HepG2 (cell line): Measurements from ENCODE around the gene BDP1. TPM values are rescaled to one million over a fixed set of nuclear protein-coding genes. Genes with fewer than 3 reads are reported as not detected.

Experiments used
- ATAC-seq: fragments of 200-7000 bp; cut with Tn5 transposase; 3 replicates; pipeline ENCODE4 v1.9.1; 2020; ENCODE audit warnings: mild to moderate bottlenecking, moderate library complexity
- BruUV-seq: library from RNA; stranded (reverse); fragments of 400-500 nt; replicated peaks from 2 replicates; lab custom pipeline; 2021; lab: Mats Ljungman, UMichigan
- CTCF ChIA-PET: fragments of 300-600 bp; formaldehyde crosslinking; extraction: SDS; loops from one replicate; lab custom pipeline; 2021; ENCODE audit warnings: low total read pairs, inconsistent platforms, low intra/inter-chr PET ratio; lab: Yijun Ruan, JAX
- POLR2A ChIA-PET: fragments of 350-600 bp; sonication (Branson Sonifier 250); formaldehyde crosslinking; loops from one replicate; lab custom pipeline; 2020; ENCODE audit warnings: antibody characterized with exemption, inconsistent platforms; lab: Yijun Ruan, JAX
- DNase-seq: peaks from one replicate; pipeline ENCODE4 v3.0.0-alpha.2; 2015; ENCODE audit warnings: low spot score
- FAIRE-seq: peaks from 3 replicates; lab custom pipeline; 2011; peaks lifted over from hg19 to GRCh38; lab: Jason Lieb, UNC
- H2AFZ ChIP-seq: one replicate; pipeline ENCODE4 v1.6.1; 2011; ENCODE audit warnings: low read length, inconsistent platforms
- H3K27ac ChIP-seq: fragments of 300-600 bp; 3 replicates; pipeline ENCODE4 v1.8.0; 2011; ENCODE audit warnings: mixed run types, mild to moderate bottlenecking, mixed read lengths, low read length, inconsistent platforms; ENCODE audit not compliant: insufficient read depth; ENCODE audit errors: extremely low read length
- H3K27me3 ChIP-seq, 2 experiments: fragments of 200-600 bp in 1 of 2; 2 replicates in 1 of 2; 3 replicates in 1 of 2; pipeline versions ENCODE4 v1.6.0 to v1.8.0; 2011; ENCODE audit warnings: low read length in 2 of 2, mild to moderate bottlenecking in 2 of 2, moderate library complexity in 2 of 2, inconsistent platforms in 1 of 2; ENCODE audit not compliant: insufficient read depth in 2 of 2, control insufficient read depth in 1 of 2
- H3K36me3 ChIP-seq, 2 experiments: fragments of 200-600 bp in 1 of 2; replicated peaks in 1 of 2; 2 replicates in 1 of 2; 3 replicates in 1 of 2; pipeline versions ENCODE4 v1.5.1 to v1.8.0; 2011; ENCODE audit warnings: low read length in 2 of 2, inconsistent platforms in 1 of 2; ENCODE audit not compliant: insufficient read depth in 2 of 2, control insufficient read depth in 1 of 2
- H3K4me1 ChIP-seq: 2 replicates; pipeline ENCODE4 v1.5.1; 2012; ENCODE audit warnings: low read length, inconsistent platforms; ENCODE audit not compliant: insufficient read depth
- H3K4me2 ChIP-seq: 2 replicates; pipeline ENCODE4 v1.6.0; 2011; ENCODE audit warnings: low read depth, low read length, inconsistent platforms
- H3K4me3 ChIP-seq, 3 experiments: fragments of 200-600 bp in 1 of 3; sonication (generic), shearing (Covaris generic) in 1 of 3; replicated peaks in 1 of 3; 2 replicates each; pipeline ENCODE4 v1.5.1; 2011 to 2016; ENCODE audit warnings: low read length in 3 of 3, inconsistent platforms in 2 of 3, low read depth in 2 of 3, mild to moderate bottlenecking in 2 of 3, control low read depth in 1 of 3, mixed read lengths in 1 of 3; ENCODE audit not compliant: insufficient read depth in 1 of 3
- H3K79me2 ChIP-seq: one replicate; pipeline ENCODE4 v1.6.1; 2011; ENCODE audit warnings: low read length, inconsistent platforms; ENCODE audit not compliant: insufficient read depth
- H3K9ac ChIP-seq: 2 replicates; pipeline ENCODE4 v1.6.0; 2011; ENCODE audit warnings: mild to moderate bottlenecking, low read depth, low read length, inconsistent platforms; ENCODE audit not compliant: insufficient read depth
- H3K9me3 ChIP-seq: 2 replicates; pipeline ENCODE4 v1.5.1; 2012; ENCODE audit warnings: mild to moderate bottlenecking, low read length
- H4K20me1 ChIP-seq: 2 replicates; pipeline ENCODE4 v1.6.0; 2011; ENCODE audit warnings: inconsistent platforms, mild to moderate bottlenecking, low read length, moderate library complexity; ENCODE audit not compliant: insufficient read depth
- HCFC1 ChIP-seq: fragments of 150-350 bp; IDR thresholded peaks from 2 replicates; pipeline ENCODE4 v1.6.1; 2014; ENCODE audit warnings: low read depth, low read length
- ISX ChIP-seq: sonication (generic); formaldehyde crosslinking; conservative IDR thresholded peaks from 2 replicates; pipeline ENCODE4 v1.5.0; 2020; ENCODE audit warnings: missing genetic modification reagents
- JUNB ChIP-seq: sonication (generic); formaldehyde crosslinking; IDR thresholded peaks from 2 replicates; pipeline ENCODE4 v1.8.0; 2022; ENCODE audit warnings: missing genetic modification reagents, mild to moderate bottlenecking, borderline replicate concordance
- MBNL3 ChIP-seq: fragments of 250-450 bp; sonication (Bioruptor Pico); conservative IDR thresholded peaks from 2 replicates; pipeline ENCODE4 v1.8.0; 2022; ENCODE audit warnings: mild to moderate bottlenecking, inconsistent platforms
- MTERF4 ChIP-seq: sonication (generic); formaldehyde crosslinking; IDR thresholded peaks from 2 replicates; pipeline ENCODE4 v1.8.0; 2023; ENCODE audit warnings: mild to moderate bottlenecking, missing genetic modification reagents
- PLRG1 ChIP-seq: fragments of 450-650 bp; conservative IDR thresholded peaks from 2 replicates; pipeline ENCODE4 v1.6.1; 2016
- POLR2A ChIP-seq, 2 experiments: IDR thresholded peaks; 2 replicates each; pipeline ENCODE4 v1.6.1; 2011; ENCODE audit warnings: low read depth in 2 of 2, low read length in 2 of 2, mild to moderate bottlenecking in 1 of 2, moderate library complexity in 1 of 2; ENCODE audit not compliant: insufficient read depth in 1 of 2
- RFX3 ChIP-seq: IDR thresholded peaks from 2 replicates; pipeline ENCODE4 v1.6.1; 2016; ENCODE audit warnings: missing biosample characterization, missing genetic modification reagents
- TFE3 ChIP-seq: IDR thresholded peaks from 2 replicates; pipeline ENCODE4 v1.6.1; 2016
- THAP8 ChIP-seq: sonication (generic); formaldehyde crosslinking; IDR thresholded peaks from 2 replicates; pipeline ENCODE4 v1.5.1; 2020; ENCODE audit warnings: missing genetic modification reagents, mild to moderate bottlenecking, borderline replicate concordance
- ZKSCAN1 ChIP-seq: fragments of 150-350 bp; IDR thresholded peaks from 2 replicates; pipeline ENCODE4 v1.6.1; 2014; ENCODE audit warnings: low read length
- ZMYM3 ChIP-seq: sonication (generic); formaldehyde crosslinking; IDR thresholded peaks from 2 replicates; pipeline ENCODE4 v1.5.1; 2020; ENCODE audit warnings: mild to moderate bottlenecking, missing genetic modification reagents
- ZNF44 ChIP-seq: sonication (generic); formaldehyde crosslinking; IDR thresholded peaks from 2 replicates; pipeline ENCODE4 v1.5.1; 2020; ENCODE audit warnings: mild to moderate bottlenecking, missing genetic modification reagents
- ZNF747 ChIP-seq: sonication (generic); formaldehyde crosslinking; IDR thresholded peaks from 2 replicates; pipeline ENCODE4 v1.8.1; 2023; ENCODE audit warnings: missing genetic modification reagents, mild to moderate bottlenecking, borderline replicate concordance
- in situ Hi-C: cut with HindIII; loops from 2 replicates; pipeline ENCODE4 v1.10.0; 2017; ENCODE audit warnings: low pct_unique_long_range_greater_than_20kb; ENCODE audit not compliant: extremely low pct_ligation_motif_present
- intact Hi-C: fragments of 100-400 bp; cut with micrococcal nuclease; formaldehyde crosslinking; loops from one replicate; pipeline ENCODE4 v1.10.0; 2022; ENCODE audit not compliant: unreplicated experiment
- polyA plus RNA-seq, 8 experiments: library from polyadenylated mRNA; depleted of rRNA in 3 of 8; stranded (reverse) in 7 of 8; unstranded in 1 of 8; fragments of >200 nt; fragmentation: Illumina TruSeq in 4 of 8; extraction: Trizol in 4 of 8; gene quantifications; 2 replicates each; pipeline versions ENCODE4 v1.2.1 to v1.2.3, GENCODE V29; 2011 to 2016; ENCODE audit warnings: low read depth in 4 of 8, missing spikeins in 1 of 8, mixed read lengths in 1 of 8; ENCODE audit not compliant: insufficient read depth in 1 of 8
- total RNA-seq, 5 experiments: library from RNA; depleted of rRNA; stranded (reverse); fragments of >200 nt; fragmentation: Illumina TruSeq; extraction: Trizol; gene quantifications; 2 replicates each; pipeline ENCODE4 v1.2.3, GENCODE V29; 2016; ENCODE audit warnings: low read depth in 1 of 5

BDP1 gene
- total and polyA plus RNA-seq, 2 of the 13 experiments (the other 11 are each of a cell fraction or from before 2014, with no cell fraction given) = 10.2 to 22.4 TPM

GRCh38 chr5:71481441-71481840 is 26.0 kb downstream of the BDP1 start:
- Histone ChIP-seq H3K4me2 (no peak overlapping the region), H3K9me3 (no peaks in the 10 kb centered on the region), H2AFZ (no peak overlapping the region), H3K79me2 (no peaks in the 10 kb centered on the region), H3K27ac (no peak overlapping the region)
- TF ChIP-seq THAP8 (CRISPR knock-in tag) (no peak), ZNF747 (CRISPR knock-in tag) (no peak), RFX3 (CRISPR knock-in tag) (no peak), ZNF44 (no peak), POLR2A (IDR thresholded peaks at IDR 0.05; ENCODE audit: insufficient read depth in 1 of 2, low read depth in 2 of 2, low read length in 2 of 2) (no peak), PLRG1 (no peak), ZKSCAN1 (no peak), ISX (no peak), HCFC1 (no peak), JUNB (no peak), MTERF4 (CRISPR knock-in tag) (no peak), MBNL3 (CRISPR knock-in tag) (no peak), TFE3 (CRISPR knock-in tag) (no peak), ZMYM3 (no peak)
- TF ChIP-seq, all 625 proteins: peak for 0
- Histone ChIP-seq H3K27me3 (no peaks in the 10 kb centered on the region), H4K20me1 (no peaks in the 10 kb centered on the region), H3K36me3 (peaks cover 9 to 43% of the 10 kb centered on the region in 2 experiments), H3K4me3 (no peak overlapping the region), H3K4me1 (peaks cover 26% of the 10 kb centered on the region), H3K9ac (no peak overlapping the region)
- no TSS peak for BruUV-seq
- DNase-seq (no peak), ATAC-seq (no peak), FAIRE-seq (no peak)
- intact Hi-C loops = no loop called here
- in situ Hi-C loops = no loop called here
- CTCF ChIA-PET = no interaction called here
- POLR2A ChIA-PET = no interaction called here
